Fibroblast of villous mesenchyme (primary cell): ENCODE measurements around the gene PPP2R2D. TPM values are rescaled to one million over a fixed set of nuclear protein-coding genes. Genes with fewer than 3 reads are reported as not detected.
A peak's percentile ranks its signal among the peaks of the same experiment; 100 is the strongest.

Experiments used
- DNase-seq: peaks from one replicate; pipeline ENCODE4 v3.0.0-alpha.2; 2010; ENCODE audit warnings: low read depth
- H3K4me3 ChIP-seq: 2 replicates; pipeline ENCODE4 v1.5.1; 2011; ENCODE audit warnings: low read depth, mild to moderate bottlenecking, low read length
- total RNA-seq: library from RNA; depleted of rRNA; stranded (reverse); fragments of >200 nt; gene quantifications from 2 replicates; pipeline ENCODE4 v1.2.3, GENCODE V29; 2012
- TF ChIP-seq, protein P1 (sequence below): IDR thresholded peaks from 2 replicates; pipeline ENCODE4 v1.5.1; 2012; ENCODE audit warnings: low read depth, mild to moderate bottlenecking, low read length; ENCODE audit not compliant: insufficient read depth

PPP2R2D gene
- total RNA-seq, 1 donor: 30.7 TPM

DNA sequence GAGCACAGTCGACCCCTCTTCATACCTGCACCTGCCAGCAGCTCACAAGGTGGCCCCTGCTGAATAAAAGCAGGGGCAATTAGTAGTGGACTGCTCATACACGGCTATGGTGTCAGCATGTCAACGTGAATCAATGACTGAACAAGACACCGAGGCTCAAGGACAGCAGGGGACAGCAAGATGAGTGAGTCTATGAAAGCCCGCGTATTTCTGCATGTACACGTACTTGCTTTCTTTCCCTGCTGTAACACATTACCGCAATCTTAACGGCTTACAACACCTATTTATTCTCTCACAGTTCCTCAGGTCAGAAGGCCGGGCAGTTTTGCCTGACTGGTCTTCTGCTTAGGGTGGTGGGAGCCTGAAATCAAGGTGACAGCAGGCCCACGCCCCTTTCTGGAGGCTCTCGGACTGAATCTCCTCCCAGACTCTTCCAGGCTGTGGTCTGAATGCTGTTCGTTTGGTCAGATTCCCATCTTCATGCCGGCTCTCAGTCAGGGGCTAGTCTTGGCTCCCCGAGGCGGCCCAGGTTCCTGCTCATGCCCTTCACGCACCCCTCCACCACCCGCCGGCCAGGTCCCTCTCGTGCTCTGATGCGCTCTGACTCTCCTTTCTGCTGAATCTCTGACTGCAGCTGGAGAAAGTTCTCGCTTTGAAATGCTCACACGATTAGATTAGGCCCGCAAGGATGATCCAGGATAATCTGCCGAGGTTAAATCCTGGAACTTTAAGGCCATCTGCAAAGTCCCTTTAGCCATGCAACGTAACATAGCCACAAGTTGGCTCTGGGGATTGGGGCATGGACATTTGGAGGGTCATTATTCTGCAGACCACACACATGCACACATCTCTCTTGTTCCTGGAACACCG lies 7.8 kb upstream of the PPP2R2D start:
- TF ChIP-seq, protein P1, sequence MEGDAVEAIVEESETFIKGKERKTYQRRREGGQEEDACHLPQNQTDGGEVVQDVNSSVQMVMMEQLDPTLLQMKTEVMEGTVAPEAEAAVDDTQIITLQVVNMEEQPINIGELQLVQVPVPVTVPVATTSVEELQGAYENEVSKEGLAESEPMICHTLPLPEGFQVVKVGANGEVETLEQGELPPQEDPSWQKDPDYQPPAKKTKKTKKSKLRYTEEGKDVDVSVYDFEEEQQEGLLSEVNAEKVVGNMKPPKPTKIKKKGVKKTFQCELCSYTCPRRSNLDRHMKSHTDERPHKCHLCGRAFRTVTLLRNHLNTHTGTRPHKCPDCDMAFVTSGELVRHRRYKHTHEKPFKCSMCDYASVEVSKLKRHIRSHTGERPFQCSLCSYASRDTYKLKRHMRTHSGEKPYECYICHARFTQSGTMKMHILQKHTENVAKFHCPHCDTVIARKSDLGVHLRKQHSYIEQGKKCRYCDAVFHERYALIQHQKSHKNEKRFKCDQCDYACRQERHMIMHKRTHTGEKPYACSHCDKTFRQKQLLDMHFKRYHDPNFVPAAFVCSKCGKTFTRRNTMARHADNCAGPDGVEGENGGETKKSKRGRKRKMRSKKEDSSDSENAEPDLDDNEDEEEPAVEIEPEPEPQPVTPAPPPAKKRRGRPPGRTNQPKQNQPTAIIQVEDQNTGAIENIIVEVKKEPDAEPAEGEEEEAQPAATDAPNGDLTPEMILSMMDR: no peak
- DNase-seq: no peak
- no peak overlapping the region for H3K4me3 ChIP-seq

DNA sequence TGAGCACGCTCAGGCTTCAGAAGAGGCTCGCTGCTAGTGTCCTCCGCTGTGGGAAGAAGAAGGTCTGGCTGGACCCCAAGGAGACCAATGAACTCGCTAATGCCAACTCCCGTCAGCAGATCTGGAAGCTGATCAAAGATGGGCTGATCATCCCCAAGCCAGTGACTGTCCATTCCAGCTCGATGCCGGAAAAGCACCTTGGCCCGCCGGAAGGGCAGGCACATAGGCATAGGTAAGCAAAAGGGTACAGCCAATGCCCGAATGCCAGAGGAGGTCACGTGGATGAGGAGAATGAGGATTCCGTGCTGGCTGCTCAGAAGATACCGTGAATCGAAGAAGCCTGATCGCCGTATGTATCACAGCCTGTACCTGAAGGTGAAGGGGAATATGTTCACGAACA lies 5.7 kb upstream of the PPP2R2D start:
- DNase-seq: no peak
- TF ChIP-seq, protein P1: no peak
- H3K4me3 ChIP-seq: no peak overlapping the region

DNA sequence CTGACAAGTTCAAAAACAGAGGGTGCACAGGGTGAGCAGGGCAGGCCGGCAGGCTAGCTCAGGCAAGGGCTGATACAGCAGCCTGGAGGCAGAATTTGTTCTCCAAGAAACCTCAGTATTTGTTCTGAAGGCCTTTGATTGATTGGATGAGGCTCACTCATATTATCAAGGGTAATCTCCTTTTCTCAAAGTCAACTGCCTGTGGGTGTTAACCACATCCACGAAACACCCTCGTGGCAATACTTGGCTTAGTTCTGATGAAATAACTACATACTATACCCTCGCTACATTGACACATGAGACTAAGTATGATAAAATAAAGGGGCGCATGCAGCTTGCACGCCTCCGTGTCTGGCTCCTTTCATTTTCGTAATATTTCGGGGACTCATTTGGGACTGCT lies 4.4 kb upstream of the PPP2R2D start:
- TF ChIP-seq, protein P1: no peak
- no peak overlapping the region for H3K4me3 ChIP-seq
- DNase-seq: no peak

GRCh38 chr10:131897297-131897899 lies 3.4 kb upstream of the PPP2R2D start:
- H3K4me3 ChIP-seq: no peak overlapping the region
- DNase-seq: peak; percentile 64
- TF ChIP-seq, protein P1: no peak

DNA sequence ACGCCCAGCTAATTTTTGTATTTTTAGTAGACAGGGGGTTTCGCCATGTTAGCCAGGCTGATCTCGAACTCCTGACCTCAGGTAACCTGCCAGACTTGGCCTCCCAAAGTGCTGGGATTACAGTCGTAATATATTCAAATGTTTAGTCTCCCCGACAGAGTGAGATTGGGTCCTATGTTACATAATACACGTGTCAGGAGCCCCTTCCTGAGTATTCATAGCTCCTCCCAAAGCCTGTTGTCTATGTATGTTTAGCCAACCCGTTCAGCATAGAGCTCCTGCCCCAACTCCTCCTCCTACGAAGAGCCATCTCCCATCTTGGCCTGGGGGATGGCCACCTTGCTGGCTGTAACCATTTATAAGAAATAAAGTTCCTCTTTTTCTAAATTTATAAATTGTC lies 2.7 kb upstream of the PPP2R2D start:
- TF ChIP-seq, protein P1: no peak
- H3K4me3 ChIP-seq: no peak overlapping the region
- DNase-seq: no peak

GRCh38 chr10:131898713-131899112 lies 2.1 kb upstream of the PPP2R2D start:
- no peak for DNase-seq
- TF ChIP-seq, protein P1: no peak
- no peak overlapping the region for H3K4me3 ChIP-seq
